ENCODE data around the gene SH3BP4.
"Not testable (repeated sequence)": the region's sequence is repeated elsewhere in the genome, so short reads cannot be mapped to it uniquely, and the experiment has no call there.

SH3BP4 gene

GRCh38 chr2:234999740-235000425 lies 48.1 kb downstream of the SH3BP4 start:
- DNase-seq: no peak

- no peak for DNase-seq
Measured at GRCh38 chr2:235000426-235001236, 48.8 kb downstream of the SH3BP4 start.

DNA sequence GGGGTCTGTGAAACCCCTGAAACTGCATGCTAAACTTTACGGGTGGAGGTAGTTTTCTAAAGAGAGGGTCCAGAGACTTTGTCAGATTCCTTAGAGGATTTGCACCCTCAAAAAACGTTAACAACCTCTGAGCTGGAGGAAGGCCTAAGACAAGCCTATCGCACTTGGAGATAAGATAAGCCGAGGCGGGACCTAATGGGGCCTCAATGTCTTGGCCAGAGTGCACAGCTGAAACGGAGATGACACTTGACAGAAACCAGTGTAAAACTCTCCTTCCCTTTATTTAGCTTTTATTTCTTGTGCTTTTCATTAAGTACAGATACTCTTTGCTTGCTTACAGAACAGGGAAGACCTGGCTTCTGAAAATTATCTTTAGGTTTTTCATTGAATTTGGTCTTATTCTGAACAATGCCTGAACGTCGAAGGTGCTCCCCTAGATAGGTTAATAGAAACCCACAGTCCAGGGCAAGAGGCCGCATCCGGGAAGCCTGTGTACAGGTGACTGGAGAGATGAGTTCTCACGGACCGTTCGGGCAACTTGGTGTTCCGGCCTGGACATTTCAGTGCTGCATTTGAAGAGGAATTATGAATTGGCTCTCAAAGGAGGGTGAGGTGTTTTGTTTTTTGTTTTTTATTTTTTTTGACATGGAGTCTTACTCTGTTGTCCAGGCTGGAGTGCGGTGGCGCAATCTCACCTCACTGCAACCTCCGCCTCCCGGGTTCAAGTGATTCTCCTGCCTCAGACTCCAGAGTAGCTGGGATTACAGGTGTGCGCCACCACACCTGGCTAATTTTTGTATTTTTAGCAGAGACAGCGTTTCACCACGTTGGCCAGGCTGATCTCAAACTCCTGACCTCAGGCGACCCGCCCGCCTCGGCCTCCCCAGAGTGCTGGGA lies 49.7 kb downstream of the SH3BP4 start:
- DNase-seq: no peak

DNA sequence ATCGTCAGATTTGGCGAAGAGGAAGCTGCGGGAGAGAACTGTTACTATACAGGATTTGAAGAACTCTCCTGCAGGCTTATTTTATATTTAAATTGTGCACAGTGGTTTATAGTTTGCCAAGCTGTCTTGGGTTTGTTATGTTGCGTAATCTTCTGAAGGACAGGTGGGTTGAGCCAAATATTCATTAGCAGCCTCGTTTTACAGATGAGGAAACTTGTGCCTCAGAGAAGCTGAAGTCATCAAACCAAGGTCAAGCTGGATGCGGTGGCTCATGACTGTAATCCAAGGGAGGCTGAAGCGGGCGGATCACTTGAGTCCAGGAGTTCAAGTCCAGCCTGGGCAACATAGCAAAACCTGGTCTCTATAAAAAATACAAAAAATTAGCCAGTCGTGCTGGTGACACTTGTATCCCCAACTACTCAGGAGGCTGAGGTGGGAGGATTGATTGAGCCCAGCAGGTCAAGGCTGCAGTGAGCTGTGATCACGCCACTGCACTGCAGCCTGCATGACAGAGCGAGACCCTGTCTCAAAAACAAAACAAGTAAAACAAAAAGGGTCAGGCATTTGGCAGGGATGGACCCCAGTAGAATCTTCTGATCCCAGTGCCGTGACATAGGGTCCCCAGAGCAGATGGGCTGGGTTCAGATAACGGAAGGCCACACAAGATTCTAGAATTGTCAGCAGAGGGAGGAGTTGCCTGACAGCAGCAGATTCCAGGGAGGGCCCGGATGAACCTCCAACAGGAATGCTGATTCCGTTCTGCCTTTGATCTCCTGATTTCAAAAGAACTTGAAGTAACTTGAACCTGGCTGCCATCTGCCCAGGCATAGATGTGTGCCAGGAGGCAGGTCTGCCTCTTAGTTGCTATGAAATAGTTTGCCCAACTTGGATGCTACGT lies 50.6 kb downstream of the SH3BP4 start:
- DNase-seq: no peak

DNA sequence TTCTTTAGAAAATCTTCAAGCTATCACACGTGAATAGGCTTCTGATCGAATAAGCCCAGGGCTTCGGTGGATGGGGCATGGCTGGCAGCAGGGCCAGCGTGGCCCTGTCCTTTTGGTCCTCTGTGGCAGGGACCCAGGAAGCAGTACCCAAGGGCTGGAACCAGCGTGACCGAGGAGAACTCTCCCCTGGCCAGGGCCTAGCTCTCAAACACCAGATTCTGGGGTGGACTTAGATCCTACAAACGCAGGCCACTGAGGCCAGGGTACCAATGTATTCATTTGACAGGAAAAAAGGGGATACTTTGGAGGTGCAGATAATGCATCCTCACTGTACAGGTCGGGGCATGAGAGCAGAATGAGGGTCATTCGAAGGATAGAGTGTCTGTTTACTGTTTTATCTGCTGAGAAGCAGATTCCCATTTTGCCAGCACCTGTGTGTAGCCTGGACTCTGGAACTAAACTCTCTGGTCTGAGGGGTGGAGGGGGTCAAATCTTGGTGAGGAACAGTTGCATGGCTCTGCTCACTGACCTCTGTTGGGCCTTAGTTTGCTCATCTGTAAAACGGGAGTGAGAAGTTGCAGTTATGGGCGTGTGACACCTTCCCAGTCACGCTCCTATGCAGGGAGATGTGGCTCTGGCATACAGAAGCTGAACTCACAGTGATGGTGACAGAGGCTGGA lies 51.4 kb downstream of the SH3BP4 start:
- DNase-seq: no peak

GRCh38 chr2:235004329-235004903 lies 52.6 kb downstream of the SH3BP4 start:
- DNase-seq: no peak

- no peak for DNase-seq
Measured at GRCh38 chr2:235005023-235005422, 53.2 kb downstream of the SH3BP4 start.

DNA sequence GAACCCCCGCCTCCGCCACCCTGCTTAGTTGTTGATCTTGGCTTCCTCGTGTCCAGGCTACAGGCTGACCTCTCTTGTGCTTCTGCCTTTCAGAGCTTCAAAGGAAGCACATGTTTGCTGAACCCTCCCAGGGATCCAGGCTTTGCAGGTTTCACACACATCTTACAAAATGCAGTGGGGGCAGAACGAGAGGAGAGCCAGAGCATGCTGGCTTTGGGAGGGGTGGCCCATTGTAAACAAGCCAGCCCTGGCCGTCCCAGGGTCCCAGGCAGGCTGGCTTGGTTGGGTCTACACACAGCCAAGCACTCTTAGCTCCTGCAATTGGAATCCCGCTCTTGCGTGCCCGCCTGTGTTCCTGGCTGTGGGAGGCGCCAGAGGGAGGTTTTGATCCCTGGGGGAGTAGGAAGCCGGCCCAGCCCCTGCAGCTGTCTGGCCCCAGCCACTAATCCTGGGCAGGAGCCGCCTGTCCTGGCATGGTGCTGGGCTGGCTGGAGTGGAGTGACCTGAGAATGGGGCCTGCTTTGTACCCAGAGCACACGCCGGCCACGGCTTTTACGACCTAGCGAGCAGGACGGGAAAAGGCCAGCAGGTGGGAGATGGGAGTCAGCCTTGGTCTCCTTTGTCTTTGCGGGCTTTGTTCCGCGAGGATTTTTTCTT lies 53.9 kb downstream of the SH3BP4 start:
- DNase-seq: no peak

- DNase-seq: no peak
Measured at GRCh38 chr2:235006461-235006860, 54.6 kb downstream of the SH3BP4 start.

DNA sequence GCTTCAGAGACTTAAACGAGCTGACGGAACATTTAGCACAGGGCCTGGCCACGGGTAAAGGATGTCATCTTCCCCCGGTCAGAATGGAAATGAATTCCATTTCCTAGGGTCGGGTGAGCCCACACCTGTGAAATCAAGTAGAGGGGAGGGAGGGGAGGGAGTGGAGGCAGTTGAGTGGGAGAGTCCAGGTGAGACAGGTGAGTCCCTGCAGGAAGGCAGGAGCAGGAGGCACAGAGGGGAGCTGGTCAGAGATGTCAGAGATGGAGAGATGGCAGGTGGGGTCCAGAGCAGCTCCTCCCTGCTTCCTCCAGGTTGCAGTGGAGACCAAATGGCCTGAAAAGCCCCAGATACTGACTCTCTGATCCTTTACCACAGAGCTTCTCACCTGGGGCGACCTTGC lies 55.2 kb downstream of the SH3BP4 start:
- no peak for DNase-seq

- DNase-seq: no peak
Measured at GRCh38 chr2:235007664-235008457, 56.0 kb downstream of the SH3BP4 start.

- DNase-seq: no peak
Measured at GRCh38 chr2:235008584-235009044, 56.8 kb downstream of the SH3BP4 start.

GRCh38 chr2:235009081-235009480 lies 57.3 kb downstream of the SH3BP4 start:
- no peak for DNase-seq

DNA sequence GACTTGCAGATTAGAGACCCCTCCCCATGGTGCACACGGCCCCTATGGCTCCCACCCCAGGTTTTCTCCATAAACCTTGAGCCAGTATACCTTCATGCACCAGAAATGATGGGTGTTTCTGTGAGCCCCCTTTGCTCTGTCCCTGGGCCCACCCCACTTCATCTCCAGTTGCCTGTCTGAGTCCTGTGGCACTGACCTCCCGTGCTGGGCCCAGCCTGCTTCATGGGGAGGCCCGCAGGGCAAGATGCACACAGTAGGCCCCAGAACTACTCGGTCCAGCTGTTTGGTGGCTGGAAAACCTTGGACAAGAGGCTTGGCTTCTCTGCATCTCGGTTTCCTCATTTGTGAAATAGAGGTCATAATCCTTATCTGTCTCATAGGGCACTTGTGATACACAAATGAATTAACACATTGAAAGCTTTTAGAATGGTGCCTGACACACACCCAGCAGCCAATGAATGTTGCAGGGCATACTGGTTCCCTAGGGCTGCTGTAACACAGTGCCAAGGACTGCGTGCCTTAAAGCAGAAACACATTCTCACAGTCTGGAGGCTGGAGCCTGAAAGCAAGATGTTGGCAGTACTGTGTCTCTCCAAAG lies 58.4 kb downstream of the SH3BP4 start:
- DNase-seq: no peak

- no peak for DNase-seq
Measured at GRCh38 chr2:235011607-235011928, 59.8 kb downstream of the SH3BP4 start.

DNA sequence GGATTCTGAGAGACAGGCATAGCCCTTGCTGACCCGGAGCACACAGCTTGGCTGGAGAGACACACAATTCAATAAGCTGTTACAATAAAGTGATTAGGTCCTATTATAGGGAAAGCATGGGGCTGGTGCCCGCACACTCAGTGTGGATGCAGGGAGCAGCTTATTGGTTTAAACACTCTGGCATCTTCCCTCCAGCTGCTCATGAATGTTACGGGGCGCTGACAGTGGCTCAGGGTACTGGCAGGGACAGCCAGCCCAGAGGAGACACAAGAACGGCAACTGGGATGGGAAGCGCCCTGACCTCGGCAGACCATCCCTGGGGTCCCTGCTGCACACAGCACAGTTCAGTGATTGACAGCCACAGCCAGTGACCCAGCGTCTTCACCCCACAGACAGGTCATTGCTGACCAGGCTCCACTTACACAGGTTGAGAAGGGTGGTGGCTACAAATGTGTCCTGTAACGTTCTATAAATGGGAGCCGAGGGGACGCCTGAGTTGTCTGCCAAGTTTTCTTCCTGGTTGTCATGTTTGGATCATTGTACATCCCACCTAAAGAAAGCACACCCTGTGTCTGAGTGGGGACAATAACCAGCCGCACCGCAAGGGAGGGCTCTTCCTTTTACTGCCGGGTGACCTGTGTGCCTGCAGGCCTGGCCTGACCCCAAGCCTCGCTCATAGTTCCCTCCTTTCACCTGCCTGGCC lies 60.3 kb downstream of the SH3BP4 start:
- DNase-seq: no peak

DNA sequence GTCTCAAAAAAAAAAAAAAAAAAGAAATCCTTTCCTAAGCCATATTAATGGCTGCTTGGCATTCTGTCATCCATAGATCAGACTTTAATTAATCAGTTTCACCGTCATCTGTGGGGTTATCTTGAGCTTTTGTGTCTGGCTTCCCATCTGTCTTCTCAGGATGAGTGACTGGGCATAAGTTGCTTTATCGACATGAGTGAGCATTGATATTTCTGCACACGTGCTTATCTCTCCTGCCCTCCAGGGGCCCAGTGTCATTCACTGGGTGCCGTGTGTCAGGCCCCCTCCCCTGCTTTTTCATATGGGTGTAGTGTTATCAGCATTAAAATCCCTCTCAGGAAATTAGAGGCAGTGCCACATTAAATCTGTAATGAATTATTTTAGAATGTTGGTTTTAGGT lies 65.6 kb downstream of the SH3BP4 start:
- no peak for DNase-seq

GRCh38 chr2:235018838-235019237 lies 67.0 kb downstream of the SH3BP4 start:
- no peak for DNase-seq

DNA sequence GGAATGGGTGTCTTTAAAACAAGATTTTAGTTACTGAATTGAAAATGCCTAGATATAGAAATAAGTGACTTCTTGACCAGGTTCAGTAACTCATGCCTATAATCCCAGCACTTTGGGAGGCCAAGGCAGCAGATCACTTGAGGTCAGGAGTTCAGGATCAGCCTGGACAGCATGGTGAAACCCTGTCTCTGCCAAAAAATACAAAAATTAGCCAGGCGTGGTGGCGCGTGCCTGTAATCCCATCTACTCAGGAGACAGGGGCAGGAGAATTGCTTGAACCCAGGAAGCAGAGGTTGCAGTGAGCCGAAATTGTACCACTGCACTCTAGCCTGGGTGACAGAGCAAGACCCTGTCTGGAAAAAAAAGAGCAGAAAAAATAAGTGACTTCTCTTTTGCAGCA lies 68.3 kb downstream of the SH3BP4 start:
- DNase-seq: not testable (repeated sequence)
